ENCODE data around the gene GPR35.
"Not testable (repeated sequence)": the region's sequence is repeated elsewhere in the genome, so short reads cannot be mapped to it uniquely, and the experiment has no call there.

GPR35 gene

GRCh38 chr2:240672076-240672700 lies 46.9 kb downstream of the GPR35 start:
- DNase-seq (ENCODE audit: insufficient read length, low spot score): no peak
- FAIRE-seq: no peak

GRCh38 chr2:240672701-240673190 lies 47.5 kb downstream of the GPR35 start:
- no peak for TF ChIP-seq POU2F2 (IDR thresholded peaks at IDR 0.05; ENCODE audit: low read depth, low read length)
- no peak for TF ChIP-seq POLR2A (IDR thresholded peaks at IDR 0.05; ENCODE audit: low read depth, low read length)
- no peak for TF ChIP-seq POLR2AphosphoS5 (IDR thresholded peaks at IDR 0.05; ENCODE audit: low read depth, low read length)
- TF ChIP-seq TAF1 (IDR thresholded peaks at IDR 0.05; ENCODE audit: low read depth, low read length): no peak
- TF ChIP-seq PAX5 (IDR thresholded peaks at IDR 0.05; ENCODE audit: insufficient read depth, low read length, severe bottlenecking): no peak
- no peak for TF ChIP-seq SPI1 (IDR thresholded peaks at IDR 0.05; ENCODE audit: low read depth, low read length)
- DNase-seq (ENCODE audit: insufficient read length, low spot score) (no peak), FAIRE-seq (no peak)

More at GRCh38 chr2:240672076-240672700, 46.9 kb downstream of the GPR35 start:
- TF ChIP-seq POLR2A (IDR thresholded peaks at IDR 0.05; ENCODE audit: low read depth, low read length): no peak
- TF ChIP-seq POU2F2 (IDR thresholded peaks at IDR 0.05; ENCODE audit: low read depth, low read length): no peak
- TF ChIP-seq TAF1 (IDR thresholded peaks at IDR 0.05; ENCODE audit: low read depth, low read length): no peak
- TF ChIP-seq POLR2AphosphoS5 (IDR thresholded peaks at IDR 0.05; ENCODE audit: low read depth, low read length): no peak
- no peak for TF ChIP-seq PAX5 (IDR thresholded peaks at IDR 0.05; ENCODE audit: insufficient read depth, low read length, severe bottlenecking)
- no peak for TF ChIP-seq SPI1 (IDR thresholded peaks at IDR 0.05; ENCODE audit: low read depth, low read length)

- not testable (repeated sequence) for DNase-seq (ENCODE audit: insufficient read length, low spot score); FAIRE-seq
Measured at GRCh38 chr2:240674461-240675184, 49.3 kb downstream of the GPR35 start.

DNA sequence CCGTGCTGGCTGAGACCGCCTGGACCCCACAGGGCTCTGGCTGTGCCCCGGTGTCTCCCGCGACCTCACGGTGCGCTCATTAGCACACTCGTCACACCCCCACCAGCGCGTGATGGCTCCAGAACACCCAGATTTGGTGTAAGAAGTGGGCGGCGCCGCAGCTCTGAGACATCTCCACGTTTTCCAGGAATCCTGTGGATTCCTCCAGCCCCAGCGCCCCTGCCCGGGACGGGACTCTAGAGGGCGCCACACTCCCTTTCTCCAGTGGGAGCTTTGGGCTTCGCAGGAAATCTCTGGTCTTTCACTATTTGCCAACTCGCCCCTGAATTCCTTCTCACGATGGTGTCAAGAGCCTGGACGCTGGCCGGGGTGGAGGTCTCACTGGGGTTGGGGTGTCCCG lies 50.1 kb downstream of the GPR35 start:
- peak; percentile 57 for FAIRE-seq

DNA sequence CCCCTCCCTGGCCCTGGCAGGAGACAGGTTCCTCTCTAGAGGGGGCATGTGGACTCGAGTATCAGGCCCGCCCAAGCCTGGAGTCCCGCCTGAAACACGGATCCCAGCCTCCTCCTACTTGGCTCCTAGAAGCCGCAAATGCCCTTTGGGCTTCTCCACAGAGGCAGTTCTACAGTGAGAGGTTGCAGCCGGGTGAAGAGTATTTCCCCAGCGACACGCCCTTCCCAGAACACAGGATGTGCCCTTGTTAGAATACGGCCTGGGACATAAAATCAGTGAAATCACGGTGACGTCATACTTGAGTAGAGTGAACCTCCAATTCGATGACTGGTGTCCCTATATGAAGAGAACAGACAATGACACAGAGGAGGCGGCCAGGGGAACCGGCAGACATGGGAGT lies 52.8 kb downstream of the GPR35 start:
- not testable (repeated sequence) for FAIRE-seq; DNase-seq (ENCODE audit: insufficient read length, low spot score)

More for the DNA sequence above, 50.1 kb downstream of the GPR35 start:
- not testable (repeated sequence) for DNase-seq (ENCODE audit: insufficient read length, low spot score)

DNA sequence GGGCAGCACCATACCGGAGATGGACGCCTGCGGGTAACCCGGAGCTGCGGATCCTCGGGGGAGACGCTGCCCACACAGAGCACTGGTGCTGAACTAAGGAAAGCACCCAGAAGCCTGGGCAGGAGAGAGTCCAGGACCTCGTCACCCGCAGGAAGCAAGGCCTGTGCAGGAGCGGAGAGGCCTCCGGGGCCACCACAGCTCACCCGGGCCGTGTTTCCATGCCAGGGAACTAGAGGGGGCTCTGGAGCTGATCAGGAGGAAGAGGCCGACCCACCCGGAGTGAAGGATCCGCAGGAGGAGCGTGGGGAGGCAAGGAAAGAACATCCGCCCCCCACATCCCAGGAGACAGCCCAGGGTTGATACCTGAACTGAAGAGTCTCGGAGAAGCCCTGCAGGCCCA lies 53.6 kb downstream of the GPR35 start:
- not testable (repeated sequence) for FAIRE-seq; DNase-seq (ENCODE audit: insufficient read length, low spot score)

DNA sequence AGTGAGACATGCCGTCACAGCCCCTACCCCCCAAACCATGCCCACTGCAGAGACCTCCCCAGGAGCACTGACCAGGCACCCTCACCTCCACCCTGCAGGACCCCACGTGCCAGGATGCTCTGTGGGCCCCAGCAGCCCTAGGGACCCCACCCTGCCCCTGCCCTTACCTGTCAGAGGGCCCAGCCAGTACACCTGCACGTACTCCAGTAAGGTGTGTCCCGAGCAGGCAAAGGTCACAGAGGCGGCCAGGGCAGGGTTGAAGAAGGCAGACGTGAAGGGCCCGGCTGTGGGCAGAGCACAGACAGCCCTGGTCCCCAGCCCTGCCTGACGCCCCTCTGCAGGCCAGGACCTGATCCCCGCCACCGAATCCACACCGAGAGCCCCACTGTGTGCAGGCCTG lies 54.9 kb downstream of the GPR35 start:
- not testable (repeated sequence) for FAIRE-seq; DNase-seq (ENCODE audit: insufficient read length, low spot score)
